Measurements from ENCODE around the gene GMNN.

- TF ChIP-seq CTCF (IDR thresholded peaks at IDR 0.05) (no peak), POLR2A (IDR thresholded peaks at IDR 0.05) (no peak)
These were observed 29.8 kb upstream of the GMNN start for GRCh38 chr6:24744911-24745310.

All from thyroid gland (tissue), 4 donors.